ENCODE data around the gene GGNBP2.
"Not testable (repeated sequence)": the region's sequence is repeated elsewhere in the genome, so short reads cannot be mapped to it uniquely, and the experiment has no call there.

Gene GGNBP2

DNA sequence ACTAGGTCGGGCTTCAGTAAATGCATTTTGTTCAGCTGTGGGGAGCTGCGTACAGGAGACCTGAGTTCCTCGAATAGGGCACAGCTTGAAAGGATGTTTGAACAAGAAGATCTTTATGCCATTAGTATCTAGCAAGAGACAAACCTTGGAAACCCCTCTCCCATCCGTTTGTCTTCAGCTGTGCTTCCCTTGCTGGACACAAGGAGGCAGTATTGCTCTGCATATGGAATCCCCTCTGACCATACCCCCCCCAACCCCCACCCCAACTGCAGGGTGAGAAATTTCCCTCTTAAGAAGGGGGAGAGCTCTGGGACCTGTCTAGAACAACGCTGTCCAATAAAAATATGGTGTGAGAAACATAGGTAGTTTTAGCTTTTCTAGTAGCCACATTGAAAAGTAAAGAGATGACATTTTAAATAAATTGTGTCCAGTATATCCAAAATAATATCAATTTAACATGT is 58.2 kb downstream of the GGNBP2 start:
- peak; percentile 68 to 71 for DNase-seq

DNA sequence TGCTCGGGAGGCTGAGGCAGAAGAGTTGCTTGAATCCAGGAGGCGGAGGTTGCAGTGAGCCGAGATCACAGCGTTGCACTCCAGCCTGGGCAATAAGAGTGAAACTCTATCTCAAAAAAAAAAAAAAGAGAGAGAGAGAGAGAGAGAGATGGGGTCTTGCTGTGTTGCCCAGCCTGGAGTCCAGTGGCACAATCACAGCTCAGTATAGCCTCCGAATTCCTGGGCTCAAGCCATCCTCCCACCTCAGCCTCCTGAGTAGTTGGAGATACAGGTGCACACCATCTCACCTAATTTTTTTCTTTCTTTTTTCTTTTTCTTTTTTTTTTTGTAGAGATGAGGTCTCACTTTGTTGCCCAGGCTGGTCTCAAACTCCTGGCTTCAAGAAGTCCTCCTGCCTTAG is 60.3 kb downstream of the GGNBP2 start:
- not testable (repeated sequence) for DNase-seq

DNA sequence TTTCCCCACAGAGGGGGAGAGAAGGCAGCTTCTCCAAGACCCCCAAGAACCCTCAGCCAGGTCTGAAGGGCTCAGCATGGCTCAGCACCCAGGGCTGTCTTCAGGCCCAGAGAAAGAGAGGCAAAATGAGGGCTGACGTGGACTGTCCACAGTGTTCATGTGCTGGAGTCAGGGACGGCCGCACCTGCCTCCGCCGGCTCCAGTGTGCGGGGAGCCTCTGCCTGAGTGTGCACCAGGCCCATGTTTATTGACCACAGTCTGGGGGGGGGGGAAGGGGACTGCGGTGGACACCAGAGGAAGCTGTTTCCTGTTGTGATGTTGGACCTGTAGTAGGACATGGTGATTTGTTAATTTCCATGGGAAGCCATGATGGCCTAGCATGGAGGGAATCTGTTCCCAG is 63.6 kb downstream of the GGNBP2 start:
- no peak for DNase-seq

DNA sequence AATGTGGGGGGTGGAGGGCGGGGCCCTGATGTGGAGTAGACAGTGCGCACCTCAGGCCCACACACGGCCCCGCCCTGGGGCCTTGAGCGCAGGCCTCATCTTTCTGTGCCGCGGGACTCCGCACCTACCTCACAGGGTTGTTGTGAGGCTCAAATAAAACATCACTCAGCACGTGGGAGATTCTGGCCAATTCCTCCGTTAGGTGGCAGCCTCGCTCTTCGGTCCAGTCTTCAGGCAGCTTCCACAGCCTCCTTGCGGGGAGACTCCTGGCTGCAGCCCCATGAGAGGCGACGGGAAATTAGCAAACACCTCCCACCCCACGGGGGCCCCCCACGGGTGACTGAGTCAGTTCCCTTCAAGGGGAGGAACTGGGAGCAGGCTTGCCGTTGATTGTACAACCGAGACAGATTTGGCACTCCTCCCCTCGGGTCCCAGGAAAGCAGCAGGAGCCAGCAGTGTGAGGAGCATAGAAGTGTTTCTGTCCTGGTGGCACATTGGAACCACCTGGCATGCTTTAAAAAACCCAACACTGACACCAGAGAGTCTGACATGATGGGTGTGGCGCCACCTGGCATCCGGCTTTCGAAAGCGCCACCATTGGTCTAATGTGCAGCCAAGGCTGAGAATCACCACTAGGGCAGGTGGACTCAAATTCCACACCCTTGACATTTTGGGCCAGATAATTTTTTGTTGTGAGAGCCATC is 64.2 kb downstream of the GGNBP2 start:
- DNase-seq, result peak; percentile 52 to 56

DNA sequence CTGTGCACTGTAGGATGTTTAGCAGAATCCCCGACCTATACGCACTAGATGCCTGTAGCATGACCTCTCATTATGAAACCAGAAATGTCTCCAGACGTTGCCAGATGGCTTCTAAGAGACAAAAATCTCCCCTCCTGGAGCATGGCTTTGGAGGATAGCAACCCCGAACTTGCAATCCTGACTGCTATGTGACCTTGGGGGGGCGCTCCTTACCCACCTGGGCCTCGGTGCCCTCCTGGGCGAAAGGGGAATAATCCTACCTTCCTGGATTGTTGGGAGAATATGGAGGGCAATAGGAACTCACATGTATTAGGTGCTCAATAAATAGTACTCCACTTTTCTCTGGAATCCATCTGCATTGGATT is 64.8 kb downstream of the GGNBP2 start:
- DNase-seq, result no peak

DNA sequence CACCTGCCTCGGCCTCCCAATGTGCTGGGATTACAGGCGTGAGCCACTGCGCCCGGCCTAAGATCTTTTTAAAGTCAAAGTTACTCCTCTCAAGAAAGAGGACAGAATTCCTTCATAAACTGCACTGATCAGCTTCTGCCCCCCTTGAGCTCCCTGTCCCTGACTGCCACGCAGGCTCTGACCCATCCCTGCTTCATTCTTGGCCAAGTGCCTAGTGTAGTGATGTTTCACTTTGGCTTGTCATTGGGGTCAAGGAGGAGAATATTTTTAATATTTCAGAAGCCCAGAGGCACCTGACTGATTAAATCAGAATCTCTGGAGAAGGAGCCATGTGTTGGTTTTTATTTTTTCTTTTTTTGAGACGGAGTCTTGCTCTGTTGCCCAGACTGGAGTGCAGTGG is 65.8 kb downstream of the GGNBP2 start:
- DNase-seq, result no peak

DNA sequence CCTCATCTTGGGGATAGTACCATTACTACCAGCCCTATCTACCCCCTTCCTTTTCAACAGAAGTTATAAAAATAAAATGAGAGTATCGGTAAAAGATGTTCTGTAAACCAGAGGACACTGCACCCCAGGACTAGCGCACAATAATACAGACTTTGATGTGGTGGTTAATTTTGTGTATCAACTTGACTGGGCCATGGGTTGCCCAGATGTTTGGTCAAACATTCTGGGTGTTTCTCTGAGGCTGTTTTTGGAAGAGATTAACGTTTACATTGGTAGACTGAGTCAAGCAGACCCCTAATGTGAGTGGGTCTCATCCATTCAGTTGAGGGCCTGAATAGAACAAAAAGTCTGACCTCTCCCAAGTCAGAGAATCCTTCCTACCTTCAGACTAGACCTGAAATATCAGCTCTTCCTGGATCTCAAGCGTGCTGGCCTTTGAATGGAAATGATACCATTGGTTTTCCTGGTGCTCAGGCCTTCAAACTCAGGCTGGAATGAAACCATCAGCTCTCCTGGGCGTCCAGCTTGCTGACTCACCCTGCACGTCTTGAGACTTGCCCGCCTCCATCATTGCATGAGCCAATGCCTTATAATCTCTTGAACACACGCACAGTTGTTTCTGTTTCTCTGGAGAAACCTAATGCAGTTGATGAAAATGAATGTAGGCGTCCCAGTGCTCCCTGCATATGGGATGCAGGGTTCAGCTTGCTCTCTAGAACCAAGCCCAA is 66.8 kb downstream of the GGNBP2 start:
- DNase-seq, result no peak

DNA sequence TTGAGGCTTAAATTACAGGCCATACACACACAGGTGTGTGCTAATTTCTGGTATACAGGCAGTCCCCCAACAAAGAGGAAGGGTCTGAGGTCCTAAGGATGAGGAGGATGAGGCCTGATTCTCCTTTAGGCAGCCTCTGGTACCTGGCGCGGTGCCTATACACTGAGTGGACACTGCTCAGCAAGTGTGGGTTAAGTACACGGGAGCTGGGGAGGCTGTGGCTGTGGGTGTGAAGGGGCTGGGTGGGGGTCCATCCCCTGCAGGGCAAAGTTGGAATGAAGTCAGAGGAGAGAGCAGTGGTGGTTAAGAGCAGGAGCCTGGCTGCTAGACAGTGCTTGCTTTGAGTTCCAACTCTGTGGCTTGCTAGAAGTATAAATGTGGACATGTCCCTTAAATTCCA is 67.6 kb downstream of the GGNBP2 start:
- DNase-seq, result no peak

DNA sequence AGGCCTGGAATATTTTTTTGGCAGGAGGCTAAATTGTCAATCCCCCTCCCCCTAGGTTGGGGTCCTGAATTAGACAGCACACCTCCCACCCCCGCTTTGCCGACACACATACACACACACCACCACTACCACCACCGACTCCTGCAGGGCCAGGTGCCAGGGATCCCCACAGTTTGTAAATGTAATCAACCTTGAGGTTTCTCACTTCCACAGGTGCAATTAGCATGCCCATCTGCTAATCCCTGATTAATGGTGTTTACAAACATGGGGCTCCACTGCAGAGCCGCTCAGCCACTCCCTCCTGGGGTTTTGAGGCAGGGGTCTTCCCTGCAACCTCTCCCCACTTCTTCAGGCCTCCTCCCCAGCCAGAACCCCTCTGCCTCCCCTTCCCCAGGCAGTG is 68.4 kb downstream of the GGNBP2 start:
- DNase-seq, result no peak

DNA sequence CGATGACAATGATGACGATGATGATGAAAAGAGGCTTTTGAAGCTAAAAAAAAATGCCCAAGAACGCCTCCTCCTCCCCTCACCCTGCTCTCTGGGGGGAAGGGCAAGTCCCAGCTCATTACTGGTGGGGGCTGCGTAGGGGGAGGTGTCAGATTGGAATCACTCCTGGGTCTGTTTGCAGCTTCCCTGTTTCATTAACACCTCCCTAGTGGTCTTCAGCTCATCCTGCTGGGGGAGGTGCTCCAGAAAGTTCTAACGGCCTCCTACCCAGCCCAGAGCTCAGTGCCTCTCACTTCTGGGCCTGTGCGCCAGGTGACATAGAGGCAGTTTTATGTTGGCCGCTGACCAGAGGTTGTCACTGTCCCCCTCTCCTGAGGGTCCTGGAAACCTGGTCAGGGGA is 69.4 kb downstream of the GGNBP2 start:
- no peak for DNase-seq

DNA sequence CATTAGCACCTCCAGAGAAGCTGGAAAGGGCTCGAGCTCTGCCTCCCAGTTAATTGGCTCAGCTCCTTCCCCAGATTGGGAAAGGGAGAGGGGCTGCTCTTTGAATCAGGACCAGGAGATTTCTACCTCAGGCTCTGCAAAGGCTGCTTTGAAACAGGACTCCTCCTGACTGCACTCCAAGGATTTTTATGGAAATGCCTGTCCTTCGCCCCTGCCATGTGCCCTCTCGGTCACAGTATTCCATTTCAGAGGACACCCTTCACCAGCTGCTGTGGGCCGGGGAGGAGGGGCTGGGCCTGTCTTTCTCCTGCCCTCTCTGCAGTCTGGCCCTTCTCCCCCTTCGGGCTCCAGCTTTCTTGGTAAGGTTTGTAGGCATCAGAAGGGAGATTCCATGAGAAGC is 70.2 kb downstream of the GGNBP2 start:
- DNase-seq, result no peak

DNA sequence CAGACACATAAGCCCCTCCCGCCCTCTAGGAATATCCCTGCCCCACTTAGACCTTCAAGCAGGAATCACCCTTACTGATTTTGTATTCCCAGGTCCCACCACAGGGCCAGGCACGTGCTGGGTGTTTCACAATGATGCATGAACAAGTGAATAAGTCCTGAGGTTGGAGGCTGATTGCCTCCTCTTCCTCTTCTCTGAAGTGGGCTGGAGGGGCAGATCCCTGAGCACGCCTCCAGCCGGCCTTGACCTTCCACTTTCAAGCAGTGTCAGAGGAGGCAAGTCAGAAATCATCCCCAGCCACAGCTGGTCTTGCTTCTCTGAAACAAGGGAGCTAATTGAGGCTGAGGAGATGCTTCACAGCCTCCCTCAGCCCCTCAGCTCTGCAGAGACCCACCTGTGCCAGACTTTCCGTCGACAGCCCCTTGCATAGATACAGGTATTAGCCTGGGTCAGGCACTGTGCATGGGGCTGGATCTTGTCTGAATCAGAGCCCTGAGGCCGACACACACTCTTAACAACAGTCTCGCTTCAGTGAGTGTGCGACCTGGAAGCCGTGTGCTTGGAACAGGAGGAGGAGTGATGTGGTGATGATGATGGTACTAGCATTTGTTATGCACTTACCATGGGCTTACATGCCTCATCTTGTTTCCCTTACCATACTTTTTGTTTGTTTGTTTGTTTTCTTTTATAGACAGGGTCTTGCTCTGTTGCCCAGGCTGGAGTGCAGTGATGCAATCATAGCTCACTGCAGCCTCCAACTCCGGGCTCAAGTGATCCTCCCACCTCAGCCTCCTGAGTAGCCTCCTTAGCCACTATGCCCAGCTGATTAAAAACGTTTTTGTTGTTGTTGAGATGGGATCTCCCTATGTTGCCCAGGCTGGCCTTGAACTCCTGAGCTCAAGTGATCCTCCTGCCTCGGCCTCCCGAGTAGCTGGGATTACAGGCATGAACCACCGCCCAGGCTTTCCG is 71.6 kb downstream of the GGNBP2 start:
- no peak for DNase-seq

DNA sequence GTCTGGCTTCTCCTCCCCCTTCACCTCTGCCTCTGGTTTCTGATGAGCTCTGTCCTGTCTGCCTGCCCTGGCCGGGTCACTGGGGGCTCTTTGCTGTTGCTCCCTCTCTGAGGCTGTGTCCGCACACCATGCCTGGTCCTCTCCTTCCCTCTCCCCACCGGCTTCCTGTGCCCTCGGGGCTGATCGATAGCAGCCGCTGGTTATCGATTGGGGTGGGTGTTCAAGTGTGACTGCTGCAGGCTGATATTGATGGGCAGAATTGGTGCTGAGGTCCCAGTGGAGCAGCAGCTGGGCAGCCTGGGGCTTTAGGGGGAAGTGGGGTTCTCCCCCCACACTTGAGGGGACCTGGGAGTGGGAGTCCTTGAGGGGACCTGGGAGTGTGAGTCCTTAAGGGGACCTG is 73.1 kb downstream of the GGNBP2 start:
- DNase-seq, result no peak

DNA sequence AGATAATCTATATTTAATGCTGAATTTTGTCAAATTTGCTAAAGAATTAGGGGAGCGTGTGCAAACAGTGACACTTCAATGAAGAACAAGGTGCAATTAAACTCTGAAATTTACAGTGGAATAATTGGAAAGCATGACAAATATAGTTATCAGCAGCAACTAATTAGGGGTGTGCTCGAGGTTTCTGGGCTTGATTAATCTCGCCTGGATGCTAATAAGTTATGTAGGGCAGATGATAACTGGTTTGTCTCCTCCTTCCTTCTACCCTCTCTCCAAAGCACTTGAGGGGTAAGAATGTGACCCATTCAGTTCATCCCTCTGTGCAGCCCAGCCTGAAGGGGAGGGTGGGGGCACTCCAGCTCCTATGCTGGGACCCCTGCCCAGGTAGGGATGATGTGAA is 78.6 kb downstream of the GGNBP2 start:
- no peak for DNase-seq

DNA sequence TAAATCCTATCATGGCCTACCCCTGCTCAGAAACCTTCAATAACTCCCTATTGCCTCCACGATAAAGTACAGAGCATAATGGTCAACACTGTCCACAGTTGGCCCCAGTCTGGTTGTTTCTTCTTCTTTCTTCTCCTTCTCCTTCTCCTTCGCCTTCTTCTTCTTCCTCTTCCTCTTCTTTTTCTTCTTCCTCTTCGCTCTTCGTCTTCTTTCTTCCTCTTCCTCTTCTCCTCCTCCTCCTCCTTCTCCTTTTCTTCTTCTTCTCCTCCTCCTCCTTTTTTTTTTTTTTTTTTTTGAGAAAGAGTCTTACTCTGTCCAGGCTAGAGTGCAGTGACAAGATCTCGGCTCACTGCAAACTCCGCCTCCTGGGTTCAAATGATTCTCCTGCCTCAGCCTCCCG is 80.5 kb downstream of the GGNBP2 start:
- DNase-seq, result no peak

DNA sequence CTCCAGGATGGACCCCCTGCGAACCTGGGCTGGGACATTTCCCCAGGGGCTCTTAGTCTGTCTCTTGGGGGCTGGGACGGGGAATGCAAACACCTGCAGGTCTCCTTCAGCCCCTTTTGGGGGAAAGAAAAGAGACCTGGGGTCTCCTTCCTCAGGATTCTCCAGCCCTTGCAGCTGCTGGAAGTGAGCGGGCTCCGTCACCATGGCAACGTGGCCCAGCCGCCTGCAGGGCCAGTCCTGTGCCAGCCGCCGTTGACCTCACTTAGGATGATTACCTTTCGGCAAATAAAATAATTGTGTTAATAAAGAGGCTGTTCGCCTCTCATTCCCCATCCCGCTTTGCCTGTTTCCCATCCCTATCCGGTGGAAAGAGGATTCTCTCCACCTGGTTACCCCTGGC is 82.4 kb downstream of the GGNBP2 start:
- peak; percentile 39 to 53 for DNase-seq

DNA sequence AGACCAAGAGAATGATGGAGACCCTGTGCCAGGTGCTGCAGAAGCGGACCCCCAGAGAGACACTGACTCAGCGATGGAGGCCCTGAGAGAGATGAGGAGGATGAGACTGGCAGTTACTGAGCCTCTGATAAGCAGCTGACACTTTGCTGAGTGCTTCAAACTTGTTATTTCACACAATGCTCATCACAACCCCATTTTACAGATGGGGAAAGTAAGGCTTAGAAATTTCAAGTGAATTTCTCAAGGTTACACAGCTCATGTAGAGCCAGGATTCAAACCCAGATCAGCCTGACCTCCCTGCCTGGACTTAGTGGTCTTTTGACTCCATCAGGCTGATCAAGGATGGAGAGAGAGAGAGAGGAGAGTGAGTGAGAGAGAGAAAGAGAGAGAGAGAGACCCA is 83.9 kb downstream of the GGNBP2 start:
- DNase-seq, result no peak

DNA sequence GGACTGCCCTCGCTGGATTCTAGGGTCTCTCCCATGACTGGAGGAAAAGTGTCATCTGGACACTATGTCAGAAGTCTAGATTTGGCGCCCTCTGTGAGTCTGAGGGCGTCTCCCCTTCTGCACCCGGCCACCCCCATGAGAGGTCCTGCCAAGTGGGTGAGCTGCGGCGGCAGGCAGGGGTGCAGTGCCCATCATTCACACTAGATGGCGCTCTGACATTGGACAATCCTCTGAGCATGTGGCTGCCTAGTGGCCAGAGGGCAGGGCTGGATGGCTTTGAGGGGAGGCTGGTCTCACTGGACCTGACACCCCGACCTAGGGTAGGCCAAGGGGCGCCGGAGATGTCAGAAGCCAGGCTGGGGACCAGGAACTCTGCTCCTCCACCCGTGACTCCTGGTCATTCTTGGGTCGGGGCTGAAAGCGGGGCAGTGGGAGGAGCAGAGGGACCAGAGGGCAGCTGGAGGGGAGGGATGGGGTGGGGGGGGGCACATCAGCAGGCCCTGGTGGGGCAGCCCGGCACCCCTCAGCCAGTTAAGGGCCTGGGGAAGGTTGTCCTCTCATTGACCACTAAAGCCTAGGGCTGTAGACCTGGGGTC is 84.6 kb downstream of the GGNBP2 start:
- DNase-seq, result peak; percentile 84

DNA sequence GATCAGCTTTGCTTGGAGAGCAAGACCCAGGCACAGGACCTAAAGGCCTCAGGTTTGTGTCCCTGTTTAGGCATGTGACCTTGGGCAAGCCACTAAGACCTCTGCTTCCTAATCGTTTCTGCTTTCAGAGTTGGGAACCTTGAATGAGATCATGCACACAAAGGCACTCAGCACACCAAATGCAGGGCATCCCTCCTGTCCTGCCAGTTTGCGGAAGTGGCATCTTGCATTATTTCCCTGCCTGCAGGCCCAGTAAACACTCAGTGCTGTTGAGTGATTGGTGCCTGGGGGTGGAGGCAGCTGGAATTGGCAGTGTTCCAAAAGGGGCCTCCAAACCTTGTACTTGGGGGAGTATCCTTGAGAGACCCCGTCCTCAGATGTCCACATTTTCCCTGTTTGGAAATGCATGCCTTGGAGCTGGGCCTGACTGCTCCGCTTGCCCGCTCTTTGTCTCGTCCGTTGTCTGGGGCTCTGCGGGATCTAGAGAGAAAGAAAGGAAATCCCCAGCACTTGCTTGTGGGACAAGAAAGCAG is 85.3 kb downstream of the GGNBP2 start:
- DNase-seq, result no peak

DNA sequence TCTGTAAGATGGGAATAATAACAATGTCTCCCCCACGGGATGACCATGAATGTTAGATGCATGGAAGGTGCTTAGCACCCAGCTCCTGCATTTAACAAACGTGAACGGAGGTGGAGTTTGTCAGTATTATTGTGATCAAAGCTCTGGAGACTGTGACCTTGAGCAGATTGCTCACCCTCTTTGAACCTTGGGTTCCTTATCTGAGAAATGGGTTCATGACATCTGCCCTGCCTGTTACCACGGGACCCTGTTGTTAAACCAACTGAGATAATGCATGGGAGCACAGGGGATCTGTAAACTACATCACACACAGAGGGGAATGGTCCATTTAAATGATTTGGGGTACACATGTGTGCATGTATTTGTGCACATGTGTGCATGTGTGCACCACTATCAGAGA is 86.3 kb downstream of the GGNBP2 start:
- no peak for DNase-seq

DNA sequence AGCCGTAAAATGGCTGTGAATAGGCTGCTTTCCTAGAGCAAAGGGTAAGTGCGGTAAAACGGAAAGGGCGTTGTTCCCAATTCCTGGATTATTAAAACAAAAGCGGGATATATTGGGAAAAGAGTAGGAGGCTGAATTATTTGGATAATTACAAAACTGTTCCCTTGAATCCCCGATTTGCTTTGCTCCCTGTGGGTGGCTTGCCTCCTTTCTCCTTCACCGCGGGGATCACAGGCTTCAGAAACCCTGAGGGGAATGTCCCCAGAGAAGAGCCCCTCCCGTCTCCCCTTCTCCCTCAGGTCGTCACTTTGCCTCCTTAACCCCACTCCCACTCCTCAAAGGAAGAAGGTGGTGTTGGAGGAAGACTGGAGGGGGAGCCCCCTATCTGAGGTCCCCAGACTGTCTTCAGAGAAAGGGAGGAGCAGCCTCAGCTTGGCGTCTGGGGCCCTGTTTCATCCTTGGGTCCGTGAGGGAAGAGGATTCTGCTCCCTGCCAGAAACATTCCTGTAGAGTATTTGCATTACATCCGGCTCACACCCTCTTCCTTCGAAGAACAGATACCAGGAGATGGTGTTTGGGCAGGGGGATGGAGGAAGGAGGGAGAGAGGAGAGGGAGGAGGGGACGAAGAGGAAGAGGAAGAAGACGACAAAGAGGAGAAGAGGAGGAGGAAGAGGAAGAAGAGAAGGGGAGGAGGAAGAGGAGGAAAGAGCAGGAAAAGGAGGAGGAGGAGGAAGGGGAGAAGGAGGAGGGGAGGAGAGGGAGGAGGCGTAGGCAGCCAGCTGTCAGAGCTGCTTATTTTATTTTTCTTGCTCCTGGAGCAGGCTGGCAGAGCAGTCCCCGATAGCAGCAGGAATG is 88.4 kb downstream of the GGNBP2 start:
- no peak for DNase-seq

Measured in NCI-H1930 (cell line).